NCI-H1417 (cell line): ENCODE measurements around the gene IFT57.

Experiments
- DNase-seq, 3 experiments: peaks; one replicate each; lab custom pipeline; 2025; lab: John Stamatoyannopoulos, UW

Gene IFT57

DNA sequence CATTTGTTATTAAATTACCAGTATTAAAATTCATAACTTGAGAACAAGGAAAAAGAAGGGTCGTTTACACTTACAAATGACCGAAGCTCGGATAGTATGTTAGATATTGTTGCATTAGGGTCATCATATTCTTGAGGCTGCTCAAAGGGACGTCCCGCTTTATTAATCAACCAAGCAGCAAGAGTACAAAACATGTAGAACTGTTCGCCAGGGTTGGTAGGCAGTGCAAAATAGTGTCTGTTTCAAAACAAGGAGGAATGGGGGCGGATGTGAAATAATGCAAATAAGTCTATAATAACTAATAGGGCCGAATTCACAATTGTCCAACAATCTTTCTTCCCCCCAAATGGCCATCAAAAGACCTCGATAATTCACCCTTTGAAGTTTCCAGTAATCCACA, 2.9 kb downstream of the IFT57 start:
- DNase-seq: peak in 2 of 3 experiments; percentile 48 to 76

GRCh38 chr3:108218811-108219210, 3.4 kb downstream of the IFT57 start:
- peak in 1 of 3 experiments; percentile 67 for DNase-seq

- DNase-seq: no peak
These were observed 6.4 kb downstream of the IFT57 start for GRCh38 chr3:108215871-108216270.

DNA sequence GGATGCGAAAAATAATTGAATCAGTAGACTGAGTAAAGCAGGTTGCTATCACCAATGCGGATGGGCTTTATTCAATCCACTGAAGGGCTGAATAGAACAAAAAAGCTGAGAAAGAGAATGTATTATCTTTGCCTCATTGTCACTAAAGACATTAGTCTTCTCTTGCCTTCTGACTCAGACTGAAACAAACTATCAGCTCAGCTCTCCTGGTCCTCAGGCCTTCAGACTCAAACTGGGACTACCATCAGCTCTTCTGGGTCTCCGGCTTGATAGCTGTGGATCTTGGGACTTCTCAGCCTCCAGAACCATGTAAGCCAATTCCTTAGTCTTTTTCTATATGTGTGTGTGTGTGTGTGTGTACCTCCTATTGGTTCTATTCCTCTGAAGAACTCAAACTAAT, 12.6 kb downstream of the IFT57 start:
- DNase-seq: no peak

- DNase-seq: no peak
These were observed 13.4 kb downstream of the IFT57 start for GRCh38 chr3:108208831-108209230.

- no peak for DNase-seq
These were observed 19.4 kb downstream of the IFT57 start for GRCh38 chr3:108202834-108203233.

GRCh38 chr3:108202080-108202479, 20.1 kb downstream of the IFT57 start:
- DNase-seq: no peak

DNA sequence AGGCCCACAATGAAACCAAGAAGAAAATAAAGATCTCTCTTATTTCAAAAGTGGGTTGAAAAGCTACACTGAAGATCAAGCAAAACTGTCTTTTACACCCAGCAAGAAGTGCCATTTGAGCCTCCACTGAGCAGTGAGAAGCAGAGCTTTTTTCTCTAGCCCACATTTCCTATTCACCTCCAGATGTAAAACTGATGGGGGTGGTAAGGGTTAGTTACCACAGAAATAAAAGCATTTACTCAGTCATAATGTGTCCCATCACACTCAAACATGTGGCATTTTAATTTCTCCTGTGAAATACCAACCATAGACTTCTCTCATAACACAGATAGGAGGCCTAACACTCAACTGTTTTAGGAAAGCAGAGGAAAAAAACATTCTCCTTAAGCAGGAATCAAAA, 21.0 kb downstream of the IFT57 start:
- DNase-seq: no peak

GRCh38 chr3:108200578-108200977, 21.6 kb downstream of the IFT57 start:
- no peak for DNase-seq

- DNase-seq: peak in 1 of 3 experiments; percentile 21
These were observed 22.2 kb downstream of the IFT57 start for GRCh38 chr3:108200024-108200423.

DNA sequence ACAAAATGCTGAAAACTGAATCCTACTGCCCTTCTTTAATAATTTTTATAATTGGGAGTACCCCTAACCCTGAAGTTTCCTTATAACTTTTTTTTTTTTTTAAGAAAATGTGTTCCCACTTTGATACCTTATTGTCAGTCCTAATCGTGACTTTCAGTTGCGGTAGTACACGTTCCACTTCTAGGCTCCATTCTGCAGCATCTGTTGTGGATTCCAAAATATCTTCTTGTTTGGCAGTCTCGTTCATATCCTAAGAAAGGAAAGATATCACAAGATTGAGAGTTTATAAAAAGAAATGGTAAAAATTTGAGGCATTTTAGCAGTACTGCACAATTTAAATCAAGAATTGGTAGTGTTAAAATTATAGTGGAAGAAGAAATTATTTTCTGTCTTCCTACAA, 30.8 kb downstream of the IFT57 start:
- DNase-seq: no peak

GRCh38 chr3:108190346-108190745, 31.9 kb downstream of the IFT57 start:
- DNase-seq: no peak

GRCh38 chr3:108189440-108189839, 32.8 kb downstream of the IFT57 start:
- no peak for DNase-seq

DNA sequence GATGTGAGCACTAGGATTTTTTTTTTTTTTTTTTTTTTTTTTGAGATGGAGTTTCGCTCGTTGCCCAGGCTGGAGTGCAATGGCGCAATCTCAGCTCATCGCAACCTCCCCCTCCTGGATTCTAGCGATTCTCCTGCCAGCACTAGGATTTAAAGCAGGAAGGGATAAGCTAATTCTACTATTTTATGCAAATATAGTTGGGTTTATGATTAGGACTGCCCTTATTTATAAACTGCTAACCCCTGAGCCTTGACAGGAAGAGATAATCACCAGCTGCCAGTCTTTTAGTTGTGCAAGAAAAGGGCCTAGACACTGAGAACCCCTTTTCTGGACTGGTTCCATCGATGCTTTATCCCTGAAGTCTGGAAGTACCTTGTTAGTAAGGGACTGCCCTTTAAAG, 36.7 kb downstream of the IFT57 start:
- no peak for DNase-seq

DNA sequence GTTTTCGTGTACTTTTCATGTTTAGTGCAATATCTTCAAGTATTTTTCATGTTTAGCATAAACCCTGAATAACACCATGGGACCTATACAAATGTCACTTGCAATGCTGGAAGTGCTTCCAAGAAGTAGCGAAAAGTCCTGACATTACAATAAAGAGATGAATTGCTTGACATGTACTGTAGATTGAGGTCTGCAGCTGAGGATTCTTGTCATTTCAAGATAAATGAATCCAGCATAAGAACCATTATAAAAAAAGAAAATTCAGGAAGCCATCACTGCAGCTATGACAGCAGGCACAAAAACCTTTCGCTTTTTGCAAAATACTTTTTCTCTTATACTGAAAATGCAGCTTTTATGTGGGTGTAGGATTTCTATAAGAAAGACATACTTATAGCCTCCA, 37.4 kb downstream of the IFT57 start:
- DNase-seq: no peak

DNA sequence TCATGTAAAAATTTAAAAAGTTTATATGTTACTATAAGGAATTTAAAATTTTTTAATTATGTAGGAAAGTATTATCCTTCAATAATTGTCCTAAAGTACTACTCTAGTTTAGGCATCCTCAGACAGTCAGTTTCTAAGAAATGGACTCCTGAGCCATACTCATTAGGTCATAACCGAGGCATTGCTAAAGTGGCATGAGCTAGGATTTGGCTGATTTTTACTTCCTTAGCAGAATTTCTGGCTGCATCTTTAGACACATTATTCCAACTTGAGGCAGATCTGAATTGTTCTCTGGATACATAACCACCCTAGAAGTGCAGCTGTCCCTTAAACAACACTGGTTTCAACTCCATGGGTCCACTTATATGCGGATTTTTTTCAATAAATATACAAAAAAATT, 38.3 kb downstream of the IFT57 start:
- no peak for DNase-seq

DNA sequence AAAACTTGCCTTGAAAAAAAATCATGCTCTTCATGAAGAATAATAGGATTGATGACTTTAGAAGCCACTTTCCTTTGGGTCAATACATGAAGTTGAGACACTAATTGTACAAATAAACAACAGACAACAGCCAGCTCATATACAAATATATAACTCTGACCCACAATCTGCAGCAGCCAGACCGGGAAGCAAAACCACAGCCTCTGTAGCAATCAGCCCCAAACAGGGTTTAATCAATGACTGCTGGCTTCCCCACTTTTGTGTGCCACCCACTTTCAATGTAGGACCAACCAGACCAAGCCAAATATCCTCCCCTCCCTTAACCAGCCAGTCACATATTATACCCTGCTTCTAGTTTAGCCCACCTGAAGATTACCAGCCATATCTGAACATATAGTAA, 39.0 kb downstream of the IFT57 start:
- DNase-seq: peak in 2 of 3 experiments; percentile 33 to 76

DNA sequence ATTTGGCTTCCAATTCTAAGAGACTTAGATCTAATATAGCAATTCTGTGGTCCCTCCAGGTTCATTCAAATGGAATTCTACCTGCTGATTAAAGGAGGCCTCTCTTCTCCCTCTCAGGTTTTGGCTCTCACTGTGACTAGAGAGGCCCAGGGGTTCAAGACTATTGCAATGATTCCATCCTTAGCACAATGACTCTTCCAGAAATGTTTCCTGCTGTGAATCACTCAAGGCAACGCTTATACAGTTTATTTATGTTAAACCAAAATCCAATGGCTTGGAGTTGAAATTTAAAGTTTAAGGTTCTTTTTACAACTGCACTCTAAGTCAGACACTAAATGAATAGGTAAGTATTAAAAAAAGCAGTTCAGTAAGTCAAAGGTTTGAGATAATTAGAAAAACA, 39.9 kb downstream of the IFT57 start:
- peak in 2 of 3 experiments; percentile 70 to 91 for DNase-seq

DNA sequence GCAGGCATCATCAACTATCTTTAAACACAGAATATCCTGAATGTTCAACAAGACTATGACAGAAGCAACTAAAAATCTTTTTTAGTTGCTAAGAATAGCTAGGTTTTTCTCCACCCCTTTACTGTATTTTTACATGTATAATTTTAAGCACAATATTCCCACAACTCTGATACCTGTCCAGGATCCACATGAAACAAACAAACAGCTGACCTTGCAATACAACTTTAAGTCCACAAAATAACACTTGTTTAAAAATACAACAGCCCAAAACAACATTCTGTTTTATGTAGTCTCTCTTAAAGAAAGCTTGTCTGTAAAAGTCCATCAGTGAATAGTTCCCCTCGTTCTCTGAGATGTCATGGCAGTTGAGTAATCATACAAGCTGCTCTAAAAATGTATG, 41.1 kb downstream of the IFT57 start:
- peak in 1 of 3 experiments; percentile 80 for DNase-seq

GRCh38 chr3:108180194-108180593, 42.0 kb downstream of the IFT57 start:
- DNase-seq: peak in 2 of 3 experiments; percentile 66 to 92

- DNase-seq: peak in 1 of 3 experiments; percentile 57
These were observed 43.5 kb downstream of the IFT57 start for GRCh38 chr3:108178676-108179075.

DNA sequence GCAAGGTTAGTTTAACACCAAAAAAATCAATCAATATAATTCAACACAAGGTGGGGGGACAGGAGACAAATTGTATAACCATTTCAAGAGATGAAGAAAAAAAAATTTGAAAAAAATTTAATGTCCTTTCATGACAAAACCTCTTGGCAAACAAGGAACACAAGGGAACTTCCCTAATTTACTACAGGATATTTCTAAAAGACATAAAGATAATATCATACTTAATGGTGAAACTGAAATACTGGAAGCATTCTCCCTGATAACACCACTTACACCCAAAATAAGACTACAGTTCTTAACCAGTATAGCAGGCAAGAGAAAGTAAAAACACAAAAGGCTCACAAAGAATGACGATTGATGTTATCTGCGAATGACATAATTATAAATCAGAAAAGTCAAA, 44.7 kb downstream of the IFT57 start:
- peak in 1 of 3 experiments; percentile 55 for DNase-seq

GRCh38 chr3:108175352-108175751, 46.9 kb downstream of the IFT57 start:
- no peak for DNase-seq

DNA sequence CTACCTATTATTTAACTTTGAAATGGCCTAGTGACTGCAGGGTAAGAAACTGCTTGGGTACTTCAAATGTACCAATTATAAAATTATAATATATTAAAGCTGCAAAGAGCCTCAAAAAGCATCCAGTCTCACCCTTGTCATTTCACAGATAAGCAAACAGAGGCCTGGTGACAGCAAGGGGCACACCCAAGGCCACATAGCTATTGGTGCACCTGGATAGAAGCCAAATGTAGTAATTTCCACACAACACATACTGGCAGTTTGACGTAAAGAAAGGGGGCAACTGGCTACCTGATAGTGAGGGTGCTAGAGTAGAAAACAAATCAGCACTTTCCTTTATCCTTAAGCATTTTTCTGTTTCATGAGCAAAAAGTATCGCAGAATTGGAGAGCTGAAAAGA, 51.1 kb downstream of the IFT57 start:
- DNase-seq: no peak

DNA sequence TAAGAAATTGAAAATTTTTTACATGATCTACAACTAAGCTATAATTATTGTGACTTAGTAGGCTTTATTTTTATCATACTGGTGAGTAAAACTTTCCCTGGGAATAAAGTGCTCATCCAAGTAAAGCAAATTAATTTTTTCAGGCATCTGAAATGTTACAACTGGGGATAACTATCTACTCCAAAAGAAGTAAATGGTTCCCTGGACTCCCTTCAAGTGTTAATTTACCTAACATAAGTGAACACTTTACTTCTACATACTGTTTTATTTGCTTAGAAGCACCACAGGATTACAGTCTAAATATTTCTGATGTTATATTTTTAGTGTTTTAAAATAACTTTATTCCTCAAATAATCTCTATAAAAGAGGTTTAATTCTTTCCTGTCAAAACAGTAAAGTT, 57.8 kb downstream of the IFT57 start:
- no peak for DNase-seq
